Measurements from ENCODE around the gene SGPP1. TPM values are rescaled to one million over a fixed set of nuclear protein-coding genes. Genes with fewer than 3 reads are reported as not detected.

Gene SGPP1
- total and polyA plus RNA-seq, 2 donors (not counting 1 experiment from before 2014, with no cell fraction given): 13.8 to 46.4 TPM

GRCh38 chr14:63777024-63777423, 49.2 kb upstream of the SGPP1 start:
- Histone ChIP-seq H2AFZ (ENCODE audit: insufficient read depth, low read depth, low read length, poor library complexity, severe bottlenecking) (no peak overlapping the region), H3K4me2 (replicated peaks; ENCODE audit: low read depth, low read length, poor library complexity, severe bottlenecking) (no peak overlapping the region), H3K4me1 (ENCODE audit: control insufficient read depth in 2 of 2, insufficient read depth in 2 of 2, low read length in 2 of 2) (peaks cover 0 to 5% of the 10 kb centered on the region in 2 donors), H3K9ac (ENCODE audit: low read length) (no peak overlapping the region), H3K4me3 (ENCODE audit: control extremely low read depth in 1 of 5, extremely low read depth in 1 of 5, insufficient read depth in 1 of 5, low read depth in 2 of 5, low read length in 4 of 5) (no peak overlapping the region), H4K20me1 (ENCODE audit: control insufficient read depth, insufficient read depth, low read length, poor library complexity, severe bottlenecking) (no peaks in the 10 kb centered on the region), H3K27me3 (replicated peaks in 1 of 4; ENCODE audit: control extremely low read depth in 1 of 4, control insufficient read depth in 3 of 4, insufficient read depth in 4 of 4, low read length in 3 of 4) (no peaks in the 10 kb centered on the region), H3K27ac (ENCODE audit: low read length in 2 of 2) (no peak overlapping the region), H3K36me3 (replicated peaks in 1 of 2; ENCODE audit: control extremely low read depth in 1 of 2, control insufficient read depth in 1 of 2, extremely low read depth in 1 of 2, insufficient read depth in 2 of 2, low read length in 1 of 2) (no peaks in the 10 kb centered on the region), H3K9me3 (ENCODE audit: control extremely low read depth in 1 of 3, control insufficient read depth in 2 of 3, insufficient read depth in 1 of 3, low read length in 2 of 3) (no peaks in the 10 kb centered on the region), H3K79me2 (ENCODE audit: control insufficient read depth, insufficient read depth, low read length) (no peaks in the 10 kb centered on the region)
- Mint-ChIP-seq H3K27ac (no peak overlapping the region), H3K9me3 (ENCODE audit: insufficient read depth) (no peaks in the 10 kb centered on the region), H3K4me1 (peaks cover 3% of the 10 kb centered on the region), H3K27me3 (no peaks in the 10 kb centered on the region), H3K4me3 (no peak overlapping the region)
- ChIA-PET CTCF (interaction anchor here (1.0 kb wide), 1 partner anchor 263 kb away, joined by 3 read pairs; no protein-coding TSS in a partner anchor), POLR2A (no interaction called here)
- ATAC-seq (ENCODE audit: low read depth) (no peak), DNase-seq (no peak)
- intact Hi-C loops (cut with micrococcal nuclease): no loop called here
- TF ChIP-seq EZH2 (IDR thresholded peaks at IDR 0.05; ENCODE audit: borderline replicate concordance, insufficient read depth, low read depth, low read length, poor library complexity, severe bottlenecking): no peak
- TF ChIP-seq CTCF (IDR thresholded peaks at IDR 0.05): no peak

DNA sequence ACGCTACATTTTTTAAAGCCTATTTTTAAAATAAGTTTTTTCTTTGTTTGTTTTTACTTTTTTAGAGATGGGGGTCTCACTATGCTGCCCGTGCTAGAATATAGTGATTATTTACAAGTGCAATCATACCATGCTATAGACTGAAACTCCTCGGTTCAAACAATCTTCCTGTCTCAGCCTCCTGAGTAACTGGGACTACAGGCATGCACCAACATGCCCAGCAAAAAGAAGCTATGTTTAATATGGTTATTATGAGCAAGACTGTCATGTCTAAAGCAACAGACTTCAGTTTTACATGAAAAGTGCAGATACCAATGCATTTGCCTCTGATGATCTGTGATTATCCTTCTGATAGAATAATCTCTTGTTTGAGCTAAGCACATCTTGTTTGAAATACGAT, 45.6 kb upstream of the SGPP1 start:
- Mint-ChIP-seq H3K27ac (no peak overlapping the region), H3K9me3 (ENCODE audit: insufficient read depth) (no peaks in the 10 kb centered on the region), H3K4me1 (peaks cover 12% of the 10 kb centered on the region), H3K27me3 (no peaks in the 10 kb centered on the region), H3K4me3 (no peak overlapping the region)
- H2AFZ ChIP-seq (ENCODE audit: insufficient read depth, low read depth, low read length, poor library complexity, severe bottlenecking): no peak overlapping the region
- peaks cover 10 to 20% of the 10 kb centered on the region in 2 donors for H3K4me1 ChIP-seq (ENCODE audit: control insufficient read depth in 2 of 2, insufficient read depth in 2 of 2, low read length in 2 of 2)
- H3K9ac ChIP-seq (ENCODE audit: low read length): no peak overlapping the region
- POLR2A ChIA-PET: no interaction called here
- no peaks in the 10 kb centered on the region for H3K9me3 ChIP-seq (ENCODE audit: control extremely low read depth in 1 of 3, control insufficient read depth in 2 of 3, insufficient read depth in 1 of 3, low read length in 2 of 3)
- no peak overlapping the region for H3K4me3 ChIP-seq (ENCODE audit: control extremely low read depth in 1 of 5, extremely low read depth in 1 of 5, insufficient read depth in 1 of 5, low read depth in 2 of 5, low read length in 4 of 5)
- no CpG with 5 or more reads among the region's 4 CpGs for WGBS (ENCODE audit: insufficient coverage)
- intact Hi-C loops (cut with micrococcal nuclease): no loop called here
- DNase-seq: no peak
- H3K79me2 ChIP-seq (ENCODE audit: control insufficient read depth, insufficient read depth, low read length): no peaks in the 10 kb centered on the region
- CTCF ChIA-PET: interaction anchor here (3.0 kb wide), 1 partner anchor 140 kb away, joined by 23 read pairs; no protein-coding TSS in a partner anchor
- H3K4me2 ChIP-seq (replicated peaks; ENCODE audit: low read depth, low read length, poor library complexity, severe bottlenecking): no peak overlapping the region
- ATAC-seq (ENCODE audit: low read depth): no peak
- TF ChIP-seq CTCF (IDR thresholded peaks at IDR 0.05): no peak
- TF ChIP-seq EZH2 (IDR thresholded peaks at IDR 0.05; ENCODE audit: borderline replicate concordance, insufficient read depth, low read depth, low read length, poor library complexity, severe bottlenecking): no peak
- H3K27me3 ChIP-seq (replicated peaks in 1 of 4; ENCODE audit: control extremely low read depth in 1 of 4, control insufficient read depth in 3 of 4, insufficient read depth in 4 of 4, low read length in 3 of 4): no peaks in the 10 kb centered on the region
- H4K20me1 ChIP-seq (ENCODE audit: control insufficient read depth, insufficient read depth, low read length, poor library complexity, severe bottlenecking): no peaks in the 10 kb centered on the region
- no peaks in the 10 kb centered on the region for H3K36me3 ChIP-seq (replicated peaks in 1 of 2; ENCODE audit: control extremely low read depth in 1 of 2, control insufficient read depth in 1 of 2, extremely low read depth in 1 of 2, insufficient read depth in 2 of 2, low read length in 1 of 2)
- no peak overlapping the region for H3K27ac ChIP-seq (ENCODE audit: low read length in 2 of 2)

Measured in B cell (primary cell).